ENCODE results near the gene VPS51. TPM values are rescaled to one million over a fixed set of nuclear protein-coding genes. Genes with fewer than 3 reads are reported as not detected.

Gene VPS51
- total and polyA plus RNA-seq, 2 of the 13 experiments (the other 11 are each of a cell fraction or from before 2014, with no cell fraction given), result 76.3 to 90.6 TPM

- Histone ChIP-seq H3K4me2 (ENCODE audit: low read depth, low read length) (peak overlapping the region; percentile 87; the same call in 1 of the 2 replicates), H3K9me3 (ENCODE audit: low read length) (no peaks in the 10 kb centered on the region), H3K27me3 (ENCODE audit: control insufficient read depth in 1 of 2, insufficient read depth in 2 of 2, low read length in 2 of 2) (no peaks in the 10 kb centered on the region), H3K27ac (ENCODE audit: extremely low read length, insufficient read depth, low read length) (no peak overlapping the region), H4K20me1 (ENCODE audit: insufficient read depth, low read length) (no peaks in the 10 kb centered on the region), H3K9ac (ENCODE audit: insufficient read depth, low read depth, low read length) (no peak overlapping the region), H2AFZ (ENCODE audit: low read length) (no peak overlapping the region), H3K4me1 (ENCODE audit: insufficient read depth, low read length) (peaks cover 45% of the 10 kb centered on the region), H3K79me2 (ENCODE audit: insufficient read depth, low read length) (no peaks in the 10 kb centered on the region), H3K36me3 (replicated peaks in 1 of 2; ENCODE audit: control insufficient read depth in 1 of 2, insufficient read depth in 2 of 2, low read length in 2 of 2) (no peaks in the 10 kb centered on the region), H3K4me3 (replicated peaks in 1 of 3; ENCODE audit: insufficient read depth in 1 of 3, low read depth in 2 of 3, low read length in 3 of 3) (peak overlapping the region in 1 of 3 experiments; percentile 79; a peak in 1 of 6 replicates)
- ChIA-PET CTCF (ENCODE audit: low intra/inter-chr PET ratio, low total read pairs) (no interaction called here), POLR2A (interaction anchor here (2.2 kb wide), 1 partner anchor 27 kb away, joined by 10 read pairs; the partner anchor contains the start of gene SAC3D1)
- intact Hi-C loops (cut with micrococcal nuclease; ENCODE audit: unreplicated experiment) (no loop called here), in situ Hi-C loops (cut with HindIII; ENCODE audit: extremely low pct_ligation_motif_present, low pct_unique_long_range_greater_than_20kb) (loop anchor here (5.0 kb wide), 1 partner anchor 40 kb away; the partner anchor contains the start of gene SNX15)
- no peak for DNase-seq (ENCODE audit: low spot score)
- ATAC-seq, result no peak
- no peak for TF ChIP-seq ISX (CRISPR knock-in tag; conservative IDR thresholded peaks at IDR 0.05)
- TF ChIP-seq ZBTB38 (CRISPR knock-in tag; IDR thresholded peaks at IDR 0.05), result peak; percentile 58; the same call in 1 of the 2 replicates
- no peak for TF ChIP-seq HES4 (CRISPR knock-in tag; IDR thresholded peaks at IDR 0.05; ENCODE audit: borderline replicate concordance)
- TF ChIP-seq, protein P1, sequence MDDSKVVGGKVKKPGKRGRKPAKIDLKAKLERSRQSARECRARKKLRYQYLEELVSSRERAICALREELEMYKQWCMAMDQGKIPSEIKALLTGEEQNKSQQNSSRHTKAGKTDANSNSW (CRISPR knock-in tag; IDR thresholded peaks at IDR 0.05; ENCODE audit: borderline replicate concordance), result no peak
- 80% methylated on average over 5 of the region's 10 CpGs for WGBS (ENCODE audit: low lambda C conversion rate)
- FAIRE-seq, result no peak
- no TSS peak for BruUV-seq (replicated peaks)
Measured at GRCh38 chr11:65067446-65067845, 28.6 kb upstream of the VPS51 start.

- H3K4me3 ChIP-seq (replicated peaks in 1 of 3; ENCODE audit: insufficient read depth in 1 of 3, low read depth in 2 of 3, low read length in 3 of 3), result no peak overlapping the region
- CTCF ChIA-PET (ENCODE audit: low intra/inter-chr PET ratio, low total read pairs), result no interaction called here
- no peaks in the 10 kb centered on the region for H3K9me3 ChIP-seq (ENCODE audit: low read length)
- 14% methylated on average over 9 of the region's 9 CpGs for WGBS (ENCODE audit: low lambda C conversion rate)
- peaks cover 36% of the 10 kb centered on the region for H3K4me1 ChIP-seq (ENCODE audit: insufficient read depth, low read length)
- H3K4me2 ChIP-seq (ENCODE audit: low read depth, low read length), result no peak overlapping the region
- H3K36me3 ChIP-seq (replicated peaks in 1 of 2; ENCODE audit: control insufficient read depth in 1 of 2, insufficient read depth in 2 of 2, low read length in 2 of 2), result no peaks in the 10 kb centered on the region
- in situ Hi-C loops (cut with HindIII; ENCODE audit: extremely low pct_ligation_motif_present, low pct_unique_long_range_greater_than_20kb) (loop anchor here (5.0 kb wide), 1 partner anchor 42 kb away; the partner anchor contains the start of gene SNX15), intact Hi-C loops (cut with micrococcal nuclease; ENCODE audit: unreplicated experiment) (loop anchor here (1.0 kb wide), 1 partner anchor 56 kb away; no protein-coding TSS in a partner anchor)
- POLR2A ChIA-PET, result interaction anchor here (0.6 to 2.6 kb wide), 9 partner anchors 10 to 290 kb away, joined by 3 to 21 read pairs (median 4); partner anchors contain the start of genes ATG2A, BATF2, NAALADL1 and TM7SF2
- no peaks in the 10 kb centered on the region for H3K79me2 ChIP-seq (ENCODE audit: insufficient read depth, low read length)
- H3K9ac ChIP-seq (ENCODE audit: insufficient read depth, low read depth, low read length), result 0 out of 2 replicates have a peak overlapping the region, but pooled peaks have one; percentile 27
- no peaks in the 10 kb centered on the region for H4K20me1 ChIP-seq (ENCODE audit: insufficient read depth, low read length)
- no peaks in the 10 kb centered on the region for H3K27me3 ChIP-seq (ENCODE audit: control insufficient read depth in 1 of 2, insufficient read depth in 2 of 2, low read length in 2 of 2)
- peak overlapping the region; percentile 29 for H3K27ac ChIP-seq (ENCODE audit: extremely low read length, insufficient read depth, low read length)
- peak; percentile 72 for FAIRE-seq
- DNase-seq (ENCODE audit: low spot score), result peak; percentile 63
- ATAC-seq, result no peak
- H2AFZ ChIP-seq (ENCODE audit: low read length), result no peak overlapping the region
- BruUV-seq (replicated peaks), result no TSS peak
- TF ChIP-seq THAP9 (CRISPR knock-in tag; IDR thresholded peaks at IDR 0.05; ENCODE audit: borderline replicate concordance) (no peak), ZNF484 (CRISPR knock-in tag; IDR thresholded peaks at IDR 0.05; ENCODE audit: borderline replicate concordance, low read depth) (no peak), POGK (CRISPR knock-in tag; conservative IDR thresholded peaks at IDR 0.05) (no peak), ZNF496 (CRISPR knock-in tag; IDR thresholded peaks at IDR 0.05; ENCODE audit: insufficient replicate concordance) (no peak)
- TF ChIP-seq, protein P2, sequence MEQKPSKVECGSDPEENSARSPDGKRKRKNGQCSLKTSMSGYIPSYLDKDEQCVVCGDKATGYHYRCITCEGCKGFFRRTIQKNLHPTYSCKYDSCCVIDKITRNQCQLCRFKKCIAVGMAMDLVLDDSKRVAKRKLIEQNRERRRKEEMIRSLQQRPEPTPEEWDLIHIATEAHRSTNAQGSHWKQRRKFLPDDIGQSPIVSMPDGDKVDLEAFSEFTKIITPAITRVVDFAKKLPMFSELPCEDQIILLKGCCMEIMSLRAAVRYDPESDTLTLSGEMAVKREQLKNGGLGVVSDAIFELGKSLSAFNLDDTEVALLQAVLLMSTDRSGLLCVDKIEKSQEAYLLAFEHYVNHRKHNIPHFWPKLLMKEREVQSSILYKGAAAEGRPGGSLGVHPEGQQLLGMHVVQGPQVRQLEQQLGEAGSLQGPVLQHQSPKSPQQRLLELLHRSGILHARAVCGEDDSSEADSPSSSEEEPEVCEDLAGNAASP (CRISPR knock-in tag; IDR thresholded peaks at IDR 0.05; ENCODE audit: borderline replicate concordance), result no peak
Measured at GRCh38 chr11:65069217-65069616, 26.8 kb upstream of the VPS51 start.
